AG08396 (cell line): ENCODE measurements around the gene ACBD4.

Experiments used
- DNase-seq: peaks from one replicate; pipeline ENCODE4 v3.0.0; 2012; ENCODE audit warnings: low spot score, mixed read lengths

ACBD4 gene

GRCh38 chr17:45136846-45137560 is 1.5 kb downstream of the ACBD4 start:
- DNase-seq: no peak

- DNase-seq: no peak
Measured at GRCh38 chr17:45137561-45138305, 2.2 kb downstream of the ACBD4 start.

- DNase-seq: no peak
Measured at GRCh38 chr17:45138911-45139532, 3.5 kb downstream of the ACBD4 start.

- DNase-seq: no peak
Measured at GRCh38 chr17:45139533-45139920, 4.0 kb downstream of the ACBD4 start.

GRCh38 chr17:45143094-45143670 is 7.7 kb downstream of the ACBD4 start:
- no peak for DNase-seq

GRCh38 chr17:45143767-45144198 is 8.3 kb downstream of the ACBD4 start:
- DNase-seq: peak; percentile 78

- DNase-seq: peak; percentile 56
Measured at GRCh38 chr17:45144199-45145034, 8.9 kb downstream of the ACBD4 start.

- no peak for DNase-seq
Measured at GRCh38 chr17:45145035-45145389, 9.5 kb downstream of the ACBD4 start.

- no peak for DNase-seq
Measured at GRCh38 chr17:45146166-45146565, 10.7 kb downstream of the ACBD4 start.

GRCh38 chr17:45146592-45146889 is 11.1 kb downstream of the ACBD4 start:
- no peak for DNase-seq

GRCh38 chr17:45146890-45147580 is 11.5 kb downstream of the ACBD4 start:
- DNase-seq: peak; percentile 53

GRCh38 chr17:45147581-45148182 is 12.2 kb downstream of the ACBD4 start:
- DNase-seq: peak; percentile 73

GRCh38 chr17:45148183-45149036 is 12.9 kb downstream of the ACBD4 start, which contains the start of gene HEXIM1:
HEXIM1 (plus strand) TSS chr17:45148475; CDS start chr17:45149191, 716 bp downstream.
- peak; percentile 97 for DNase-seq

GRCh38 chr17:45149037-45149668 is 13.7 kb downstream of the ACBD4 start:
- peak; percentile 82 for DNase-seq

- no peak for DNase-seq
Measured at GRCh38 chr17:45149669-45150664, 14.5 kb downstream of the ACBD4 start.

- DNase-seq: no peak
Measured at GRCh38 chr17:45150911-45151809, 15.7 kb downstream of the ACBD4 start.

- DNase-seq: no peak
Measured at GRCh38 chr17:45155029-45155428, 19.5 kb downstream of the ACBD4 start.
